Trophoblast cell (in vitro differentiated cells and primary cell): Measurements from ENCODE around the gene SPATS1.

Experiments used
- DNase-seq, 2 donors: peaks; one replicate each; pipeline ENCODE4 v3.0.0-alpha.2; 2016
- H2AFZ ChIP-seq: 2 replicates; pipeline ENCODE4 v1.6.1; 2013; ENCODE audit warnings: low read length, moderate library complexity, mild to moderate bottlenecking; ENCODE audit not compliant: insufficient read depth, poor library complexity
- H2AK5ac ChIP-seq: 2 replicates; pipeline ENCODE4 v1.6.1; 2013; ENCODE audit warnings: mild to moderate bottlenecking, low read length
- H2BK120ac ChIP-seq: 2 replicates; pipeline ENCODE4 v1.6.1; 2013; ENCODE audit warnings: low read length, mild to moderate bottlenecking, moderate library complexity; ENCODE audit not compliant: insufficient read depth, poor library complexity
- H2BK12ac ChIP-seq: 2 replicates; pipeline ENCODE4 v1.6.1; 2013; ENCODE audit warnings: mild to moderate bottlenecking, low read length, moderate library complexity
- H2BK5ac ChIP-seq: 2 replicates; pipeline ENCODE4 v1.6.1; 2013; ENCODE audit warnings: low read length, low read depth, moderate library complexity, mild to moderate bottlenecking; ENCODE audit not compliant: poor library complexity
- H3K14ac ChIP-seq: 2 replicates; pipeline ENCODE4 v1.6.1; 2013; ENCODE audit warnings: mild to moderate bottlenecking, low read length
- H3K18ac ChIP-seq: 2 replicates; pipeline ENCODE4 v1.6.1; 2013; ENCODE audit warnings: mild to moderate bottlenecking, low read length
- H3K23ac ChIP-seq: 2 replicates; pipeline ENCODE4 v1.6.1; 2013; ENCODE audit warnings: low read length
- H3K27ac ChIP-seq: 2 replicates; pipeline ENCODE4 v1.5.1; 2013; ENCODE audit warnings: low read depth, mild to moderate bottlenecking, inconsistent platforms, low read length, moderate library complexity
- H3K27me3 ChIP-seq: 2 replicates; pipeline ENCODE4 v1.6.1; 2013; ENCODE audit warnings: inconsistent platforms, mild to moderate bottlenecking, low read length, moderate library complexity; ENCODE audit not compliant: insufficient read depth
- H3K36me3 ChIP-seq, 2 experiments: 1 replicate in 1 of 2; 2 replicates in 1 of 2; pipeline ENCODE4 v1.6.1; 2013; ENCODE audit warnings: low read length in 2 of 2, mild to moderate bottlenecking in 2 of 2, moderate library complexity in 1 of 2; ENCODE audit not compliant: insufficient read depth in 2 of 2, control insufficient read depth in 1 of 2
- H3K4ac ChIP-seq: 2 replicates; pipeline ENCODE4 v1.6.1; 2013; ENCODE audit warnings: low read depth, mild to moderate bottlenecking, low read length, moderate library complexity
- H3K4me1 ChIP-seq, 2 experiments: 1 replicate in 1 of 2; 2 replicates in 1 of 2; pipeline ENCODE4 v1.6.1; 2013; ENCODE audit warnings: low read length in 2 of 2, mild to moderate bottlenecking in 2 of 2, moderate library complexity in 1 of 2; ENCODE audit not compliant: insufficient read depth in 2 of 2, control insufficient read depth in 1 of 2
- H3K4me2 ChIP-seq: 2 replicates; pipeline ENCODE4 v1.6.1; 2013; ENCODE audit warnings: inconsistent platforms, mild to moderate bottlenecking, low read length, moderate library complexity
- H3K4me3 ChIP-seq: 2 replicates; pipeline ENCODE4 v1.5.1; 2013; ENCODE audit warnings: mild to moderate bottlenecking, low read depth, low read length, inconsistent platforms
- H3K79me1 ChIP-seq: one replicate; pipeline ENCODE4 v1.6.1; 2013; ENCODE audit warnings: low read length
- H3K79me2 ChIP-seq: 2 replicates; pipeline ENCODE4 v1.6.1; 2013; ENCODE audit warnings: low read length, mild to moderate bottlenecking; ENCODE audit not compliant: control insufficient read depth, insufficient read depth, poor library complexity
- H3K9ac ChIP-seq: 2 replicates; pipeline ENCODE4 v1.6.1; 2013; ENCODE audit warnings: mild to moderate bottlenecking, low read length
- H3K9me3 ChIP-seq: 2 replicates; pipeline ENCODE4 v1.6.1; 2013; ENCODE audit warnings: low read depth, mild to moderate bottlenecking, control low read depth, inconsistent platforms, low read length; ENCODE audit not compliant: insufficient read depth
- H4K12ac ChIP-seq: 2 replicates; pipeline ENCODE4 v1.6.1; 2013; ENCODE audit warnings: low read depth, mild to moderate bottlenecking, low read length, moderate library complexity
- H4K8ac ChIP-seq: 2 replicates; pipeline ENCODE4 v1.6.1; 2013; ENCODE audit warnings: low read depth, mild to moderate bottlenecking, low read length, moderate library complexity
- H4K91ac ChIP-seq: one replicate; pipeline ENCODE4 v1.6.1; 2013; ENCODE audit warnings: low read depth, mild to moderate bottlenecking, low read length, moderate library complexity
- WGBS: extraction: QIAGEN DNeasy Blood & Tissue Kit; methylation state at CpG from one replicate; pipeline ENCODE4 v1.1.7; 2013; ENCODE audit warnings: missing lambda C conversion rate; ENCODE audit not compliant: insufficient read length, insufficient coverage; ENCODE audit errors: extremely low coverage; 5-methylcytosine and 5-hydroxymethylcytosine counted together

Gene SPATS1

DNA sequence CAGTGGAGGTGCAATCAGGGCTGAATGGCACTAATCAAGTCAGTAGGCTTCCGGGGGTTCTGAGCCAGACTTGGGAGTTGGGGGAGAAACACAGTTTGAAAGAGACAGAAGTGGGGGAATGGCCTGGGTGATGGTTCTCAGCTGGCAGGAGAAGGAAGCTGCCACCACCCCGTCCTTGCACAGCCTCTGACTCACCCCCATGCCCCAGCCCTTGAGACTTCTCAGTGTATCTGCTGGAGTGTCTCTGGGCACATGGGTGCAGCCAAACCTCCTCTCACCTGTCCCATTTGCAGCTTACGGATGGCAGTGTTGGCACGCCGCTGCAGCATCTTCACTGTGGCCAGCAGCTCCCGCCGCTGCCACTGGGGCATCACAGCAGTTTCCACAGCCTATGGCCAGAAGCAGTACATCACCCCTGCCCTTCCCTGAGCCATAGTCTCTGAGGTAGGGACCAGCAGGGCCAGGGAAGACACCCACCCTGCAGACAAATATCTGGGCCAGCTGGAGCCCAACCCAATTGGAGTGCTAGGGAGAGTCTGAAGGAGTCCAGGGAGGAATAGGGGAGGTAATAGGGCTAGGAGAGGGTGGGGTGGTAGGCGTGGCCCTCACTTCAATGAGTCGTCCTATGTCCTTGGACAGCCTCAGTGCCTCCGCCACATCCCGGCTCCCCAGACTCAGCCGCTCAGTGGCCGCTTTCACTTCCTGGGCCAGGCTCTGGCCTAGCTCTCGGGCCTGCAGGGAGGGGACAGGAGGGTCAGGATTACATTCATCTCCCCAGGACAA lies 40.5 kb upstream of the SPATS1 start:
- H2BK12ac ChIP-seq, result no peak overlapping the region
- no peak overlapping the region for H3K4ac ChIP-seq
- H3K79me2 ChIP-seq, result no peaks in the 10 kb centered on the region
- H3K9me3 ChIP-seq, result peaks cover 3% of the 10 kb centered on the region
- H3K18ac ChIP-seq, result no peak overlapping the region
- H4K12ac ChIP-seq, result no peak overlapping the region
- H3K27me3 ChIP-seq, result peaks cover 12% of the 10 kb centered on the region
- H3K27ac ChIP-seq, result no peak overlapping the region
- H3K14ac ChIP-seq, result no peak overlapping the region
- peaks cover 4 to 6% of the 10 kb centered on the region in 2 experiments for H3K4me1 ChIP-seq
- no peak overlapping the region for H2BK120ac ChIP-seq
- no peak for DNase-seq
- no peak overlapping the region for H3K9ac ChIP-seq
- H3K4me3 ChIP-seq, result no peak overlapping the region
- H2AFZ ChIP-seq, result no peak overlapping the region
- H4K8ac ChIP-seq, result no peak overlapping the region
- H2BK5ac ChIP-seq, result no peak overlapping the region
- no peaks in the 10 kb centered on the region for H3K79me1 ChIP-seq
- H3K4me2 ChIP-seq, result no peak overlapping the region
- no peak overlapping the region for H2AK5ac ChIP-seq
- no CpG with 5 or more reads among the region's 14 CpGs for WGBS
- no peak overlapping the region for H3K23ac ChIP-seq
- no peak overlapping the region for H4K91ac ChIP-seq
- peaks cover 67 to 69% of the 10 kb centered on the region in 2 experiments for H3K36me3 ChIP-seq

DNA sequence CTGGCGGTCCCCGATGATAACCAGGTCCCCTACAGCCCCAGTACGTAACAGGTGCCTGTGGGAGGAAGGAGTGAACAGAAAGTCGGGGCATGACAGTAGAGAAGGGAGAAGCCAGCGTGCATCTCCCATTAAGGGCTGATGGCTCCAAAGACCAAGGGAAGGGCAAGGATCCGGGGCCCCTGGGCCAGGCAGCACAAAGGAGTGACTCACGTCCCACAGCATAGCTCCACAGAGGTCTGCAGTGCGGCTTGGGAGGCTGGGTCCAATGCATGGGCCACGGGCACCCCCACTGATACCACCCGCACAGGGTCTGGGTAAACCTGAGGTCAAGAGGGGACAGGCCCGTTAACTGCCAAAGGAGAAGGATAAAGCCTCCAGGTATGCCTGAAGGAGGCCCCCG lies 39.6 kb upstream of the SPATS1 start:
- H3K27me3 ChIP-seq, result peaks cover 3% of the 10 kb centered on the region
- H2AK5ac ChIP-seq, result no peak overlapping the region
- no peak overlapping the region for H2BK12ac ChIP-seq
- no CpG with 5 or more reads among the region's 12 CpGs for WGBS
- no peak overlapping the region for H3K4ac ChIP-seq
- no peak overlapping the region for H3K14ac ChIP-seq
- peaks cover 3% of the 10 kb centered on the region for H3K9me3 ChIP-seq
- H3K9ac ChIP-seq, result no peak overlapping the region
- no peak overlapping the region for H3K4me2 ChIP-seq
- no peak overlapping the region for H4K8ac ChIP-seq
- no peak overlapping the region for H3K23ac ChIP-seq
- no peak overlapping the region for H3K27ac ChIP-seq
- H4K91ac ChIP-seq, result no peak overlapping the region
- no peak overlapping the region for H2BK5ac ChIP-seq
- DNase-seq, result no peak
- H3K18ac ChIP-seq, result no peak overlapping the region
- peaks cover 74 to 77% of the 10 kb centered on the region in 2 experiments for H3K36me3 ChIP-seq
- H4K12ac ChIP-seq, result no peak overlapping the region
- no peaks in the 10 kb centered on the region for H3K79me1 ChIP-seq
- H3K79me2 ChIP-seq, result no peaks in the 10 kb centered on the region
- no peak overlapping the region for H2AFZ ChIP-seq
- H3K4me3 ChIP-seq, result no peak overlapping the region
- H3K4me1 ChIP-seq, result peaks cover 0 to under 1% of the 10 kb centered on the region in 2 experiments
- H2BK120ac ChIP-seq, result no peak overlapping the region

DNA sequence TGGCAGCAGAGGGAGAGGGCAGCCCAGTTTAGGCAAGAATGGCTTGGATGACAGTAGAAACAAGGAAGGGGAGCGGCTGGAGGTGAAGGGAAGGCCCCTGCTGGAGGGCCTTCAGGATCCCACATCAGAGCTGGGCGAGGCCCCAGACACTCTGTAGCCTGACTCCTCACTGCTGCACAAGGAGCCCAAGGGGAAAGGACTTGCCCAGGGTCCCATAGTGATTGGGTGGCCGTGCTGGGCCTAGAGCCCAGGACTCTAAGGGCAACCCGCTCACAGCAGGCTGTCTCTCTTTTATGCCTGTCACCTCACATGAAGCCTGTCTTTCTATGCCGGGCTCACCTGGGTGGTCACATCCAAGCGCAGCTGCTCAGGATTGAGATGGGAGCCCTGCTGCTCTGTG lies 38.6 kb upstream of the SPATS1 start:
- Histone ChIP-seq H4K12ac (no peak overlapping the region), H3K4me3 (no peak overlapping the region), H3K79me1 (no peaks in the 10 kb centered on the region), H2BK12ac (no peak overlapping the region), H2AFZ (no peak overlapping the region), H2AK5ac (no peak overlapping the region), H4K91ac (no peak overlapping the region), H4K8ac (no peak overlapping the region), H2BK120ac (no peak overlapping the region), H3K18ac (no peak overlapping the region), H2BK5ac (no peak overlapping the region), H3K4ac (no peak overlapping the region), H3K4me2 (no peak overlapping the region), H3K79me2 (no peaks in the 10 kb centered on the region), H3K4me1 (no peaks in the 10 kb centered on the region), H3K14ac (no peak overlapping the region), H3K9me3 (no peaks in the 10 kb centered on the region), H3K27me3 (no peaks in the 10 kb centered on the region), H3K36me3 (peaks cover 80 to 82% of the 10 kb centered on the region in 2 experiments), H3K9ac (no peak overlapping the region), H3K27ac (no peak overlapping the region), H3K23ac (no peak overlapping the region)
- WGBS, result no CpG with 5 or more reads among the region's 6 CpGs
- no peak for DNase-seq

DNA sequence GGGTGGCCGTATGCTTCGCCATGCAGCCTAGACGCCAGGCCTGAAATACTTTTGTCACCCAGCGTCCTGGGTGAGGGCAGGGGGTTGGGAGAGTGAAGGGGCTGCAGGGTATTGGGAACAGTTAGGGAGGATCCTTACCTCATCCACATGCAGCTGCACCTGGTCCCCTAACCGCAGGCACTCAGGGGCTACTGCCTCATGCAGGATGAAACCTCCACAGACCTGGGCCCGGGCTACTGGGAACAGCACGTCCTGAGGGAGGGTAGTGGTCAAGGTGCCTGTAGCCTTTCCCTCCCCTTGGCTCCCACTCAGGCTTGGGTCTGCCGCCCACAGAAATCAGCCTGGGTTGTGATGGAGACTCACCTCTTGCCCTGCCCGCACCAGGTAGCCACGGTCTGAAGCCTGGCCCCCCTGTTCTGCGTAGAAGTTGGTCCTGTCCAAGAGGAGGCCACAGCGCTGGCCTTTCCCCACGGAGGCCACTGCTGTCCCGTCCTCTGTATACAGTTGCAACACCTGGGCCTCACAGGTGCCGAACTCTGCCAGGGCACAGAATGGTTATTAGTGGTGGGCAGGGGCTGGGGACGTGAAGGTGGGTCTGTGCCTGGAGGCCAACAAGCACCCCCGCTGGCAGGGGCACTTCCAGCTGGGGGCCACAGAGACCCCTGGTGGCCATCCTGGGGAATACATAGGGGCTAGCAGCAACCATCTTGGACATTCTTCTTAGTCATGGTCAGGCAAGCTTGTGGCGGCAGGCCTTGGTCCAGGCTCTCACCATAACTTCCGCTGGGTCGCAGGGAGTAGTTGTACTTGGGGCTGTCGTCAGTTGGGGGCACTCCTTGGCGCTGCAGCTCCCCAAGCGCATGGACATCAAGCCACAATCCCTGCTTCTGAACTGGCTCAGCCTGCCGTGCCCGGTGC lies 37.9 kb upstream of the SPATS1 start:
- no peak overlapping the region for H2BK5ac ChIP-seq
- no peaks in the 10 kb centered on the region for H3K79me2 ChIP-seq
- H3K4me3 ChIP-seq, result no peak overlapping the region
- no peak overlapping the region for H3K23ac ChIP-seq
- no peaks in the 10 kb centered on the region for H3K27me3 ChIP-seq
- H2AK5ac ChIP-seq, result no peak overlapping the region
- peak in 1 of 2 donors; percentile 50 for DNase-seq
- H4K8ac ChIP-seq, result no peak overlapping the region
- H2BK12ac ChIP-seq, result no peak overlapping the region
- no peak overlapping the region for H3K27ac ChIP-seq
- no peak overlapping the region for H4K91ac ChIP-seq
- no peak overlapping the region for H3K18ac ChIP-seq
- H3K4me1 ChIP-seq, result no peaks in the 10 kb centered on the region
- H3K4ac ChIP-seq, result no peak overlapping the region
- no peak overlapping the region for H3K4me2 ChIP-seq
- peaks cover 2% of the 10 kb centered on the region for H3K9me3 ChIP-seq
- no peak overlapping the region for H3K14ac ChIP-seq
- no peaks in the 10 kb centered on the region for H3K79me1 ChIP-seq
- H2BK120ac ChIP-seq, result no peak overlapping the region
- WGBS, result no CpG with 5 or more reads among the region's 25 CpGs
- H2AFZ ChIP-seq, result no peak overlapping the region
- no peak overlapping the region for H3K9ac ChIP-seq
- peaks cover 86 to 89% of the 10 kb centered on the region in 2 experiments for H3K36me3 ChIP-seq
- no peak overlapping the region for H4K12ac ChIP-seq
